Measurements from ENCODE around the gene AKT3.

The AKT3 gene

DNA sequence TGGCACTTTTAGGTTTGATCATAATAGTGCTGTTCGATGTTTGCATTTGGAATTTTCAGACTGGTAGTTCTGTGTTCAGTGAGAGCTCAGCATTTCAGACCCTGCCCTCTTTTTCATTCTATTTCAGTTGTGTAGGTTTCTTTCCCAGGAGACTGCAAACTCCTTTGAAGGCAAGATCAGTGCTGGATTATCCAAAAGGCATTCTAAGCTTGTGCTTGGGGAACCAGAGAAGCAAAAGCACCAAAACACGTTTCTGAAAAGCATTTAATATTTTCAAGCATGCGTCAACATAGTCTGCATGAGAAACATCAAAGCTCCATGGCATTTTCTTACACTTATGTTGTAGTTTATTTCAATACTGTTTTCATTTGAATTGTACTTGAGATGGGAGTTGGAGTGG, 302.2 kb downstream of the AKT3 start:
- Histone ChIP-seq H3K4me1 (ENCODE audit: control insufficient read depth, insufficient read depth, low read length) (no peaks in the 10 kb centered on the region), H3K36me3 (ENCODE audit: control insufficient read depth in 2 of 2, insufficient read depth in 2 of 2, low read length in 2 of 2) (peaks cover 7% of the 10 kb centered on the region in 2 donors), H3K9me3 (ENCODE audit: control insufficient read depth in 2 of 2, low read length in 2 of 2) (no peaks in the 10 kb centered on the region), H3K27me3 (ENCODE audit: control insufficient read depth in 1 of 2, insufficient read depth in 2 of 2, low read length in 2 of 2) (no peaks in the 10 kb centered on the region), H3K4me3 (ENCODE audit: low read length in 2 of 2) (no peak overlapping the region), H3K27ac (ENCODE audit: low read length) (no peak overlapping the region), H3K9ac (ENCODE audit: low read length in 2 of 2) (no peak overlapping the region)

DNA sequence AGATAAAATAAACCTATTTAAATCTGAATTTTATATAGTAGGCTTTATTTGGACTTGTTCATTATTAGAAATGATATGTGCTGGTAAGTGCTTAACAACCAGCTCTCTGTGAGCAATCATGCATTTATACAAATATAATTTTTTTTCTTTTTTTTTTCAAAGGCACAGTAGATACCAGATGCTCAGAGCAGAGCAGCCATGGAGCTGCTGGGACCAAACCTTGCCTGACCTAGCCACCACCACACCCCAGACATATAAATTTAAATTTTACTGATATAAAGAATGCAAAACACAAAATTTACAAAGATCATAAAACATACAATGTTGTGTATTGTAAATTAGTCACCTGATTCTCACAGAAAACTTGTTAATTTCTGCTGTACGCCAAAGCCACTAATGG, 303.6 kb downstream of the AKT3 start:
- Histone ChIP-seq H3K27ac (ENCODE audit: low read length) (no peak overlapping the region), H3K4me1 (ENCODE audit: control insufficient read depth, insufficient read depth, low read length) (no peaks in the 10 kb centered on the region)

DNA sequence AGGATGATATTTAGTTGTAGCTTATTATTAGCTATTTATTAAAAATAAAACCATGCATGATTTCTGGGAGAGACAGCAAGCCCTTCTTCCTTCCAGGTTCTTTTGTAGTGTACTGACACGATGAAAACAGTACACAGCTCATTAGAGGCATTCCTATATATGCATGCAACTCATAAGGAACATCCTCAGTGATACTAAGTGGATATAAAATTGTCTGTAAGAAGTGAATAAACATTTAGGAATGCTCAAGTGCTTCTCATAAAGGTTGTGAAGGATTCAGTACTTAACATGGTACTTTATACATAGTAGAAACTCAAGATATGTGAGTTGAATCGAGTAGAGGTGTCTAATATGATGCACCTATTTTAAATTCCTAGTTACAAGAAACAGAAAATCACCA, 306.5 kb downstream of the AKT3 start:
- Histone ChIP-seq H3K9me3 (ENCODE audit: control insufficient read depth in 2 of 2, low read length in 2 of 2) (no peaks in the 10 kb centered on the region), H3K27me3 (ENCODE audit: control insufficient read depth in 1 of 2, insufficient read depth in 2 of 2, low read length in 2 of 2) (no peaks in the 10 kb centered on the region), H3K36me3 (ENCODE audit: control insufficient read depth in 2 of 2, insufficient read depth in 2 of 2, low read length in 2 of 2) (peaks cover 7% of the 10 kb centered on the region in 2 donors), H3K4me3 (ENCODE audit: low read length in 2 of 2) (no peak overlapping the region), H3K4me1 (ENCODE audit: control insufficient read depth, insufficient read depth, low read length) (no peaks in the 10 kb centered on the region), H3K27ac (ENCODE audit: low read length) (no peak overlapping the region), H3K9ac (ENCODE audit: low read length in 2 of 2) (no peak overlapping the region)

More for the DNA sequence above, 303.6 kb downstream of the AKT3 start:
- H3K36me3 ChIP-seq (ENCODE audit: control insufficient read depth in 2 of 2, insufficient read depth in 2 of 2, low read length in 2 of 2): peaks cover 7% of the 10 kb centered on the region in 2 donors
- H3K9me3 ChIP-seq (ENCODE audit: control insufficient read depth in 2 of 2, low read length in 2 of 2): no peaks in the 10 kb centered on the region
- no peaks in the 10 kb centered on the region for H3K27me3 ChIP-seq (ENCODE audit: control insufficient read depth in 1 of 2, insufficient read depth in 2 of 2, low read length in 2 of 2)
- no peak overlapping the region for H3K4me3 ChIP-seq (ENCODE audit: low read length in 2 of 2)
- H3K9ac ChIP-seq (ENCODE audit: low read length in 2 of 2): no peak overlapping the region

DNA sequence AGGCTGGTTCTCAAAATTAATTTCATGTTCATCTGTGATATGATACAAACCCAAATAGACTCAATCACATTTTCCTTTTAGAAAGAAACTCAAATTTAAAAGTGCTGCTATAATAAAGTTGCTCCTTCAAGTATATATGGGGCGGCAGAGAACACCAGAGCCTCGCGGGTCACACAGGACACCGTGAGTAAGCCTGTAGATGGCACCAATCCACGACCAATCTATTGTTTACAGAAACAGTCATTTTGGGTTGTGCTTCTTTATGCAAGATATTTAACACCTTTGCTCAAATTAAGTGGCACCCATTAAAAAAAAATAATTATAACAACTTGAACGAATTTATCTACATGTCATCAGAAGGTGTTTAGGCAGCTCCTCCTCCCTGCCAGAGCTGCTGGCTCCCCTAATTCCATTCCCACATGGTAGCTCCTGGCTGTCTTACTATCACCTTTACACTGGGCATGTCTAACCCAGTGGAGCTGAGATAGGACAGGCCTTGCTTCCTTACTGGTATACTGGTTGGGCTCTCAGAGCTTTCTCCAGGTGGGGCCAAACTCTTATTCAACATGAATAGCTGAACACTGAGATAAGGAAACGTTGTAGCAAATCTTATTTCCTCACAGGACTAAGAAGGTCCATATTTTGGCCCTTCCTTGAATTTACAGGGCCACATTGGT, 307.2 kb downstream of the AKT3 start:
- Histone ChIP-seq H3K27me3 (ENCODE audit: control insufficient read depth in 1 of 2, insufficient read depth in 2 of 2, low read length in 2 of 2) (no peaks in the 10 kb centered on the region), H3K27ac (ENCODE audit: low read length) (no peak overlapping the region), H3K9ac (ENCODE audit: low read length in 2 of 2) (no peak overlapping the region), H3K36me3 (ENCODE audit: control insufficient read depth in 2 of 2, insufficient read depth in 2 of 2, low read length in 2 of 2) (peaks cover 7% of the 10 kb centered on the region in 2 donors), H3K4me3 (ENCODE audit: low read length in 2 of 2) (no peak overlapping the region), H3K9me3 (ENCODE audit: control insufficient read depth in 2 of 2, low read length in 2 of 2) (no peaks in the 10 kb centered on the region), H3K4me1 (ENCODE audit: control insufficient read depth, insufficient read depth, low read length) (no peaks in the 10 kb centered on the region)

DNA sequence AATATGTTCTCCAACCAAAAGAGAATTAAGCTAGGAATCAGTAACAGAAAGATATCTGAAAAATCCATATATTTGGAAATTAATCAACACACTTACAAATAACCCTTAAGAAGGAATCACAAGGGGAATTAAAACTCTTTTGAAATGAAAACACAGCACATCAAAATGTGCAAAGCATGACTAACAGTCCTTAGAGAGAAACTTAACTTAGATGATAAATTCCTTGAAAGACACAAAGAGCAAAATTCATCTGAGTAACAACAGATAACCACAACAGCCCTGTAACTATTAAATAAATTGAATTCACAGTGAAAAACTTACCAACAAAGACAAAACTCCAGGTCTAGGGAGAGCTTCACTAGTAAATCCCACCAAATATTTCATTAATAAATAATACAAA, 310.4 kb downstream of the AKT3 start:
- no peaks in the 10 kb centered on the region for H3K27me3 ChIP-seq (ENCODE audit: control insufficient read depth in 1 of 2, insufficient read depth in 2 of 2, low read length in 2 of 2)
- H3K9me3 ChIP-seq (ENCODE audit: control insufficient read depth in 2 of 2, low read length in 2 of 2): no peaks in the 10 kb centered on the region
- no peak overlapping the region for H3K27ac ChIP-seq (ENCODE audit: low read length)
- peaks cover 7% of the 10 kb centered on the region in 2 donors for H3K36me3 ChIP-seq (ENCODE audit: control insufficient read depth in 2 of 2, insufficient read depth in 2 of 2, low read length in 2 of 2)
- H3K4me3 ChIP-seq (ENCODE audit: low read length in 2 of 2): no peak overlapping the region
- H3K4me1 ChIP-seq (ENCODE audit: control insufficient read depth, insufficient read depth, low read length): no peaks in the 10 kb centered on the region
- no peak overlapping the region for H3K9ac ChIP-seq (ENCODE audit: low read length in 2 of 2)

DNA sequence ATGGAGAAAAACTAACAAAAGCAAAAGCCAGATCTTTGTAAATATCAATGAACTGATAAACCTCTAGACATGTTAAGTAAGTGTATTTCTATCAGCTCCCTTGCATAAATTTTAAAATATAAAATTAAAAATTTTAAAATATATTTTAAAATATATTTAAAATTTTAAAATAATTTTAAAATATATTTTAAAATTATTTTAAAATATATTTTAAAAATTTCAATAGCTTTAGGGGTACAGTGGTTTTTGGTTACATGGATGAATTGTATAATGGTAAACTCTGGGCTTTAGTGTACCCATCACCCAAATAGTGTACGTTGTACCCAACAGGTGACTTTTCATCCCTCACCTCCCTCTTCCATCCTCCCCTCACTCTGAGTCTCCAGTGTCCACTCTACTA, 315.0 kb downstream of the AKT3 start:
- H3K27ac ChIP-seq (ENCODE audit: low read length): no peak overlapping the region
- H3K27me3 ChIP-seq (ENCODE audit: control insufficient read depth in 1 of 2, insufficient read depth in 2 of 2, low read length in 2 of 2): no peaks in the 10 kb centered on the region
- no peaks in the 10 kb centered on the region for H3K4me1 ChIP-seq (ENCODE audit: control insufficient read depth, insufficient read depth, low read length)
- H3K36me3 ChIP-seq (ENCODE audit: control insufficient read depth in 2 of 2, insufficient read depth in 2 of 2, low read length in 2 of 2): no peaks in the 10 kb centered on the region
- no peak overlapping the region for H3K4me3 ChIP-seq (ENCODE audit: low read length in 2 of 2)
- H3K9ac ChIP-seq (ENCODE audit: low read length in 2 of 2): no peak overlapping the region
- no peaks in the 10 kb centered on the region for H3K9me3 ChIP-seq (ENCODE audit: control insufficient read depth in 2 of 2, low read length in 2 of 2)

DNA sequence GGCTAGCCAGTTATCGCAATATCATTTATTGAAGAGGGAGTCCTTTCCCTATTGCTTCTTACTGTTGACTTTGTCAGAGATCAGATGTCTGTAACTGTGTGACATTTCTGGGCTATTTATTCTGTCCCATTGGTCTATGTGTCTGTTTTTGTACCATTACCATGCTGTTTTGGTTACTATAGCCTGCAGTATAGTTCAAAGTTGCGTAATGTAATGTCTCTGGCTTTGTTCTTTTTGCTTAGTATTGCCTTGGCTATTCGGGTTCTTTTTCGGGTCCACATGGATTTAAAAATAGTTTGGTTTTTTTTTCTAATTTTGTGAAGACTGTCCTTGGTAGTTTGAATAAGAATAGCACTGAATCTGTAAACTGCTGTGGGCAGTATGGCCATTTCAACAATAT, 320.5 kb downstream of the AKT3 start:
- H3K9me3 ChIP-seq (ENCODE audit: control insufficient read depth in 2 of 2, low read length in 2 of 2): no peaks in the 10 kb centered on the region
- H3K4me3 ChIP-seq (ENCODE audit: low read length in 2 of 2): no peak overlapping the region
- no peak overlapping the region for H3K9ac ChIP-seq (ENCODE audit: low read length in 2 of 2)
- no peaks in the 10 kb centered on the region for H3K4me1 ChIP-seq (ENCODE audit: control insufficient read depth, insufficient read depth, low read length)
- no peaks in the 10 kb centered on the region for H3K36me3 ChIP-seq (ENCODE audit: control insufficient read depth in 2 of 2, insufficient read depth in 2 of 2, low read length in 2 of 2)
- H3K27ac ChIP-seq (ENCODE audit: low read length): no peak overlapping the region
- H3K27me3 ChIP-seq (ENCODE audit: control insufficient read depth in 1 of 2, insufficient read depth in 2 of 2, low read length in 2 of 2): no peaks in the 10 kb centered on the region

DNA sequence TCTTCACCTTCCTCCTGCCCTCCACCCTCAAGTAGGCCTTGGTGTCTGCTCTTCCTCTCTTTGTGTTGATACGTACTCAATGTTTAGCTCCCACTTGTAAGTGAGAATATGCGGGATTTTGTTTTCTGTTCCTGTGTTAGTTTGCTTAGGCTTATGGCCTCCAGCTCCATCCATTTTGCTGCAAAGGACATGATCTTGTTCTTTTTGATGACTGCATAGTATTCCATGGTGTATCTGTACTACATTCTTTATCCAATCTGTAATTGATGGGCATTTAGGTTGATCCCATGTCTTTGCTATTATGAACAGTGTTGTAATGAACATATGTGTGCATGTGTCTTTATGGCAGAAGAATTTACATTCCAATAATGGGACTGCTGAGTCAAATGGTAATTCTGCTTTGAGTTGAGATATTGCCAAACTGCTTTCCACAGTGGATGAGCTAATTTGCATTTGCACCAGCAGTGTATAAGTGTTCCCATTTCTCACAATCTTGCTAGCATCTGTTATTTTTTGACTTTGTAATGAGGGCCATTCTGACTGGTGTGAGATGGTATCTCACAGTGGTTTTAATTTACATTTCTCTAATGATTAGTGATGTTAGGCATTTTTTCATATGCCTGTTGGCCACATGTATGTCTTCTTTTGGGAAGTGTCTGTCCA, 321.5 kb downstream of the AKT3 start:
- no peak overlapping the region for H3K4me3 ChIP-seq (ENCODE audit: low read length in 2 of 2)
- no peak overlapping the region for H3K9ac ChIP-seq (ENCODE audit: low read length in 2 of 2)
- H3K9me3 ChIP-seq (ENCODE audit: control insufficient read depth in 2 of 2, low read length in 2 of 2): no peaks in the 10 kb centered on the region
- H3K27me3 ChIP-seq (ENCODE audit: control insufficient read depth in 1 of 2, insufficient read depth in 2 of 2, low read length in 2 of 2): no peaks in the 10 kb centered on the region
- no peaks in the 10 kb centered on the region for H3K4me1 ChIP-seq (ENCODE audit: control insufficient read depth, insufficient read depth, low read length)
- H3K27ac ChIP-seq (ENCODE audit: low read length): no peak overlapping the region
- no peaks in the 10 kb centered on the region for H3K36me3 ChIP-seq (ENCODE audit: control insufficient read depth in 2 of 2, insufficient read depth in 2 of 2, low read length in 2 of 2)

DNA sequence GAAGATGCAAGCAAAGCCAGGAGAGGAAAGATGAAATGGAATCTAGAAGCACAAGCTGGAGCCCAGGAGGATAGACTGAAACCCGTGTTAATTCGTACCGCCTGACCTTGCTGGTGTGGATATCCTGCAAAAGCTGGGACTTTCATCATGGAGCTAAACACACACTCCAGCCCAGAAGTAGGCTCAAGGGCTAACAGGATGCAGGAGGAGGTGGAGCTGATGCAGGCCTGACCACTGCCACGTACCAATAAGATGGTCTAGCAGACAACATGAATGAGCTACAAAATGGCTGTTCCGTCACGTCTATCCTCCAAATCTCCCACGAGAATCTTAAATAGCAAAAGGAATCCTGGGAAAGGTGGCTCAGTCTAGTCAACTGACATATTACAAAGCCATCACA, 323.9 kb downstream of the AKT3 start:
- H3K9me3 ChIP-seq (ENCODE audit: control insufficient read depth in 2 of 2, low read length in 2 of 2): no peaks in the 10 kb centered on the region
- H3K36me3 ChIP-seq (ENCODE audit: control insufficient read depth in 2 of 2, insufficient read depth in 2 of 2, low read length in 2 of 2): no peaks in the 10 kb centered on the region
- H3K4me1 ChIP-seq (ENCODE audit: control insufficient read depth, insufficient read depth, low read length): no peaks in the 10 kb centered on the region
- no peak overlapping the region for H3K4me3 ChIP-seq (ENCODE audit: low read length in 2 of 2)
- no peak overlapping the region for H3K27ac ChIP-seq (ENCODE audit: low read length)
- no peaks in the 10 kb centered on the region for H3K27me3 ChIP-seq (ENCODE audit: control insufficient read depth in 1 of 2, insufficient read depth in 2 of 2, low read length in 2 of 2)
- H3K9ac ChIP-seq (ENCODE audit: low read length in 2 of 2): no peak overlapping the region

DNA sequence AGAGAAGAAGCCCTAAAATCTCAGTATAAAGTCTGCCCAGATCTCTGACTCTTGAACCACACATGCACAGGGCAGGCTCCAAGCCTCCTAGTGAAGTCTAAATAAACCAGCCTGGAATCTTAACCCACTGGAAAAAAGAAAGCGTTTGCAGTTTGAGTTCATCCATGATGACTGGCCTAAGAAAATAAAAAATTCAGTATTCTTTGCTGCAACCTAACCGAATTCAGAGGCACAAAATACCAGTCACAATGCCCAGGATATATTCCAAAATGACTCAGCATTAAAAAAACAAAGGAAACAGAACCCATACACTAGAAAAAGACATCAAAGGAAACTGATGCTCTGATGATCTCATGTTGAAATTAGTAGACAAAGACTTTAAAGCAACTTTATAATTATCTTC, 325.0 kb downstream of the AKT3 start:
- no peak overlapping the region for H3K9ac ChIP-seq (ENCODE audit: low read length in 2 of 2)
- no peak overlapping the region for H3K27ac ChIP-seq (ENCODE audit: low read length)
- H3K4me1 ChIP-seq (ENCODE audit: control insufficient read depth, insufficient read depth, low read length): no peaks in the 10 kb centered on the region
- H3K36me3 ChIP-seq (ENCODE audit: control insufficient read depth in 2 of 2, insufficient read depth in 2 of 2, low read length in 2 of 2): no peaks in the 10 kb centered on the region
- H3K27me3 ChIP-seq (ENCODE audit: control insufficient read depth in 1 of 2, insufficient read depth in 2 of 2, low read length in 2 of 2): no peaks in the 10 kb centered on the region
- H3K4me3 ChIP-seq (ENCODE audit: low read length in 2 of 2): no peak overlapping the region
- H3K9me3 ChIP-seq (ENCODE audit: control insufficient read depth in 2 of 2, low read length in 2 of 2): no peaks in the 10 kb centered on the region

DNA sequence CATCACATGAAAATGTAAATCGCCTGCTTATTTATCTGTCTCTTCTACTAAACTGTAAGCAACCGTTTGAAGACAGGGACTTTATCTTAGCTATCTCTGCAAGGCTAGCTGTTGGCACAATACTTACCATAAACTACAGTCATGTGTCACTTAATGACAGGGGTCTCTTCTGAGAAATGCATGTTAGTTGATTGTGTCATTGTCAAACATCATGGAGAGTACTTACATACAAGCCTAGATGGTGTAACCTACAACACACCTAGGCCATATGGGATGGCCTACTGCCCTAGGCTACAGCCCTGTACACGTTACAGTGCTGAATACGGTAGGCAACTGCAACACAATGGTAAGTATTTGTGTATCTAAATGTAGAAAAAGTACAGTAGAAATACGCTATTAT, 326.3 kb downstream of the AKT3 start:
- H3K36me3 ChIP-seq (ENCODE audit: control insufficient read depth in 2 of 2, insufficient read depth in 2 of 2, low read length in 2 of 2): no peaks in the 10 kb centered on the region
- no peaks in the 10 kb centered on the region for H3K27me3 ChIP-seq (ENCODE audit: control insufficient read depth in 1 of 2, insufficient read depth in 2 of 2, low read length in 2 of 2)
- no peak overlapping the region for H3K9ac ChIP-seq (ENCODE audit: low read length in 2 of 2)
- H3K4me3 ChIP-seq (ENCODE audit: low read length in 2 of 2): no peak overlapping the region
- no peaks in the 10 kb centered on the region for H3K9me3 ChIP-seq (ENCODE audit: control insufficient read depth in 2 of 2, low read length in 2 of 2)
- no peak overlapping the region for H3K27ac ChIP-seq (ENCODE audit: low read length)
- H3K4me1 ChIP-seq (ENCODE audit: control insufficient read depth, insufficient read depth, low read length): no peaks in the 10 kb centered on the region
